Measurements from ENCODE around the gene GRM3. TPM values are rescaled to one million over a fixed set of nuclear protein-coding genes. Genes with fewer than 3 reads are reported as not detected.

GRM3 gene
- total RNA-seq, 1 donor from 2014 or later: not detected

- Mint-ChIP-seq H3K27me3 (ENCODE audit: insufficient read depth) (no peaks in the 10 kb centered on the region), H3K27ac (no peak overlapping the region), H3K4me1 (ENCODE audit: low read depth) (no peaks in the 10 kb centered on the region), H3K4me3 (no peak overlapping the region), H3K36me3 (ENCODE audit: low read depth) (no peaks in the 10 kb centered on the region), H3K9me3 (no peaks in the 10 kb centered on the region)
- intact Hi-C loops (cut with micrococcal nuclease): no loop called here
- DNase-seq (ENCODE audit: low spot score): no peak
Measured at GRCh38 chr7:86745013-86745745, 101.5 kb downstream of the GRM3 start.

GRCh38 chr7:86747698-86748097 lies 104.0 kb downstream of the GRM3 start:
- Mint-ChIP-seq H3K4me1 (ENCODE audit: low read depth) (no peaks in the 10 kb centered on the region), H3K4me3 (no peak overlapping the region), H3K27me3 (ENCODE audit: insufficient read depth) (no peaks in the 10 kb centered on the region), H3K36me3 (ENCODE audit: low read depth) (no peaks in the 10 kb centered on the region), H3K9me3 (no peaks in the 10 kb centered on the region), H3K27ac (no peak overlapping the region)
- intact Hi-C loops (cut with micrococcal nuclease): no loop called here
- no peak for DNase-seq (ENCODE audit: low spot score)

- no peak overlapping the region for H3K27ac Mint-ChIP-seq
- H3K4me3 Mint-ChIP-seq: no peak overlapping the region
- no peaks in the 10 kb centered on the region for H3K9me3 Mint-ChIP-seq
- intact Hi-C loops (cut with micrococcal nuclease): no loop called here
- H3K36me3 Mint-ChIP-seq (ENCODE audit: low read depth): no peaks in the 10 kb centered on the region
- no peaks in the 10 kb centered on the region for H3K4me1 Mint-ChIP-seq (ENCODE audit: low read depth)
- no peaks in the 10 kb centered on the region for H3K27me3 Mint-ChIP-seq (ENCODE audit: insufficient read depth)
- no peak for DNase-seq (ENCODE audit: low spot score)
Measured at GRCh38 chr7:86748201-86748600, 104.5 kb downstream of the GRM3 start.

- Mint-ChIP-seq H3K4me3 (no peak overlapping the region), H3K27ac (no peak overlapping the region), H3K4me1 (ENCODE audit: low read depth) (no peaks in the 10 kb centered on the region), H3K36me3 (ENCODE audit: low read depth) (no peaks in the 10 kb centered on the region), H3K9me3 (no peaks in the 10 kb centered on the region), H3K27me3 (ENCODE audit: insufficient read depth) (no peaks in the 10 kb centered on the region)
- DNase-seq (ENCODE audit: low spot score): no peak
- intact Hi-C loops (cut with micrococcal nuclease): no loop called here
Measured at GRCh38 chr7:86748843-86749719, 105.4 kb downstream of the GRM3 start.

GRCh38 chr7:86749741-86750665 lies 106.3 kb downstream of the GRM3 start:
- no peaks in the 10 kb centered on the region for H3K36me3 Mint-ChIP-seq (ENCODE audit: low read depth)
- no peak for DNase-seq (ENCODE audit: low spot score)
- intact Hi-C loops (cut with micrococcal nuclease): no loop called here
- no peaks in the 10 kb centered on the region for H3K27me3 Mint-ChIP-seq (ENCODE audit: insufficient read depth)
- H3K9me3 Mint-ChIP-seq: no peaks in the 10 kb centered on the region
- no peak overlapping the region for H3K27ac Mint-ChIP-seq
- H3K4me1 Mint-ChIP-seq (ENCODE audit: low read depth): no peaks in the 10 kb centered on the region
- H3K4me3 Mint-ChIP-seq: no peak overlapping the region

- H3K27ac Mint-ChIP-seq: no peak overlapping the region
- H3K4me1 Mint-ChIP-seq (ENCODE audit: low read depth): no peaks in the 10 kb centered on the region
- H3K9me3 Mint-ChIP-seq: no peaks in the 10 kb centered on the region
- no peak overlapping the region for H3K4me3 Mint-ChIP-seq
- no peak for DNase-seq (ENCODE audit: low spot score)
- H3K27me3 Mint-ChIP-seq (ENCODE audit: insufficient read depth): peaks cover 3% of the 10 kb centered on the region
- no peaks in the 10 kb centered on the region for H3K36me3 Mint-ChIP-seq (ENCODE audit: low read depth)
- intact Hi-C loops (cut with micrococcal nuclease): no loop called here
Measured at GRCh38 chr7:86760236-86760635, 116.5 kb downstream of the GRM3 start.

GRCh38 chr7:86762129-86762528 lies 118.4 kb downstream of the GRM3 start:
- H3K9me3 Mint-ChIP-seq: no peaks in the 10 kb centered on the region
- intact Hi-C loops (cut with micrococcal nuclease): no loop called here

GRCh38 chr7:86765931-86766330 lies 122.2 kb downstream of the GRM3 start:
- H3K27ac Mint-ChIP-seq: no peak overlapping the region
- DNase-seq (ENCODE audit: low spot score): no peak
- H3K4me1 Mint-ChIP-seq (ENCODE audit: low read depth): no peaks in the 10 kb centered on the region
- no peaks in the 10 kb centered on the region for H3K36me3 Mint-ChIP-seq (ENCODE audit: low read depth)
- H3K9me3 Mint-ChIP-seq: no peaks in the 10 kb centered on the region
- H3K27me3 Mint-ChIP-seq (ENCODE audit: insufficient read depth): peaks cover 2% of the 10 kb centered on the region
- intact Hi-C loops (cut with micrococcal nuclease): no loop called here
- no peak overlapping the region for H3K4me3 Mint-ChIP-seq

More at GRCh38 chr7:86762129-86762528, 118.4 kb downstream of the GRM3 start:
- Mint-ChIP-seq H3K4me3 (no peak overlapping the region), H3K4me1 (ENCODE audit: low read depth) (no peaks in the 10 kb centered on the region), H3K27me3 (ENCODE audit: insufficient read depth) (peaks cover 5% of the 10 kb centered on the region), H3K36me3 (ENCODE audit: low read depth) (no peaks in the 10 kb centered on the region), H3K27ac (no peak overlapping the region)
- no peak for DNase-seq (ENCODE audit: low spot score)

- H3K36me3 Mint-ChIP-seq (ENCODE audit: low read depth): no peaks in the 10 kb centered on the region
- no peak for DNase-seq (ENCODE audit: low spot score)
- H3K27me3 Mint-ChIP-seq (ENCODE audit: insufficient read depth): peaks cover 4% of the 10 kb centered on the region
- no peak overlapping the region for H3K4me3 Mint-ChIP-seq
- no peak overlapping the region for H3K27ac Mint-ChIP-seq
- intact Hi-C loops (cut with micrococcal nuclease): no loop called here
- no peaks in the 10 kb centered on the region for H3K9me3 Mint-ChIP-seq
- H3K4me1 Mint-ChIP-seq (ENCODE audit: low read depth): no peaks in the 10 kb centered on the region
Measured at GRCh38 chr7:86768394-86768793, 124.7 kb downstream of the GRM3 start.

- peaks cover 4% of the 10 kb centered on the region for H3K27me3 Mint-ChIP-seq (ENCODE audit: insufficient read depth)
- no peaks in the 10 kb centered on the region for H3K4me1 Mint-ChIP-seq (ENCODE audit: low read depth)
- H3K27ac Mint-ChIP-seq: no peak overlapping the region
- intact Hi-C loops (cut with micrococcal nuclease): no loop called here
- no peaks in the 10 kb centered on the region for H3K36me3 Mint-ChIP-seq (ENCODE audit: low read depth)
- H3K9me3 Mint-ChIP-seq: no peaks in the 10 kb centered on the region
- no peak overlapping the region for H3K4me3 Mint-ChIP-seq
- DNase-seq (ENCODE audit: low spot score): no peak
Measured at GRCh38 chr7:86768967-86769760, 125.5 kb downstream of the GRM3 start.

- H3K27me3 Mint-ChIP-seq (ENCODE audit: insufficient read depth): peaks cover 2% of the 10 kb centered on the region
- intact Hi-C loops (cut with micrococcal nuclease): no loop called here
Measured at GRCh38 chr7:86773309-86773708, 129.6 kb downstream of the GRM3 start.

GRCh38 chr7:86775203-86775602 lies 131.5 kb downstream of the GRM3 start:
- Mint-ChIP-seq H3K27me3 (ENCODE audit: insufficient read depth) (peaks cover 2% of the 10 kb centered on the region), H3K9me3 (no peaks in the 10 kb centered on the region), H3K4me3 (no peak overlapping the region), H3K27ac (no peak overlapping the region), H3K36me3 (ENCODE audit: low read depth) (no peaks in the 10 kb centered on the region), H3K4me1 (ENCODE audit: low read depth) (no peaks in the 10 kb centered on the region)
- intact Hi-C loops (cut with micrococcal nuclease): no loop called here
- DNase-seq (ENCODE audit: low spot score): no peak

More at GRCh38 chr7:86773309-86773708, 129.6 kb downstream of the GRM3 start:
- no peak for DNase-seq (ENCODE audit: low spot score)
- Mint-ChIP-seq H3K9me3 (no peaks in the 10 kb centered on the region), H3K27ac (no peak overlapping the region), H3K36me3 (ENCODE audit: low read depth) (no peaks in the 10 kb centered on the region), H3K4me3 (no peak overlapping the region), H3K4me1 (ENCODE audit: low read depth) (no peaks in the 10 kb centered on the region)
